Nephron progenitor cell (in vitro differentiated cells): ENCODE measurements around the gene ZBTB22.

Experiments used
- DNase-seq: peaks from one replicate; pipeline ENCODE4 v3.0.0; 2021
- H3K27ac Mint-ChIP-seq: 2 replicates; pipeline ENCODE4 v1.8.0; 2021; ENCODE audit warnings: mild to moderate bottlenecking, moderate library complexity, mixed read lengths
- H3K27me3 Mint-ChIP-seq: 2 replicates; pipeline ENCODE4 v1.8.0; 2021; ENCODE audit warnings: mild to moderate bottlenecking, low read depth, mixed read lengths; ENCODE audit not compliant: poor library complexity
- H3K36me3 Mint-ChIP-seq: 2 replicates; pipeline ENCODE4 v1.8.0; 2021; ENCODE audit warnings: low read depth, mixed read lengths
- H3K4me1 Mint-ChIP-seq: 2 replicates; pipeline ENCODE4 v1.8.0; 2021; ENCODE audit warnings: mixed read lengths
- H3K4me3 Mint-ChIP-seq: 2 replicates; pipeline ENCODE4 v1.8.0; 2021; ENCODE audit warnings: mild to moderate bottlenecking, moderate library complexity, mixed read lengths
- H3K9me3 Mint-ChIP-seq: 2 replicates; pipeline ENCODE4 v1.8.0; 2021; ENCODE audit warnings: mild to moderate bottlenecking, moderate library complexity, mixed read lengths
- TF ChIP-seq, protein P1 (sequence below): fragments of 200-600 bp; sonication (generic); IDR thresholded peaks from 2 replicates; pipeline ENCODE4 v1.5.0; 2021; ENCODE audit warnings: antibody characterized with exemption

Gene ZBTB22

GRCh38 chr6:33273924-33274902 lies 43.3 kb downstream of the ZBTB22 start:
- H3K4me1 Mint-ChIP-seq: peaks cover 75% of the 10 kb centered on the region
- TF ChIP-seq, protein P1, sequence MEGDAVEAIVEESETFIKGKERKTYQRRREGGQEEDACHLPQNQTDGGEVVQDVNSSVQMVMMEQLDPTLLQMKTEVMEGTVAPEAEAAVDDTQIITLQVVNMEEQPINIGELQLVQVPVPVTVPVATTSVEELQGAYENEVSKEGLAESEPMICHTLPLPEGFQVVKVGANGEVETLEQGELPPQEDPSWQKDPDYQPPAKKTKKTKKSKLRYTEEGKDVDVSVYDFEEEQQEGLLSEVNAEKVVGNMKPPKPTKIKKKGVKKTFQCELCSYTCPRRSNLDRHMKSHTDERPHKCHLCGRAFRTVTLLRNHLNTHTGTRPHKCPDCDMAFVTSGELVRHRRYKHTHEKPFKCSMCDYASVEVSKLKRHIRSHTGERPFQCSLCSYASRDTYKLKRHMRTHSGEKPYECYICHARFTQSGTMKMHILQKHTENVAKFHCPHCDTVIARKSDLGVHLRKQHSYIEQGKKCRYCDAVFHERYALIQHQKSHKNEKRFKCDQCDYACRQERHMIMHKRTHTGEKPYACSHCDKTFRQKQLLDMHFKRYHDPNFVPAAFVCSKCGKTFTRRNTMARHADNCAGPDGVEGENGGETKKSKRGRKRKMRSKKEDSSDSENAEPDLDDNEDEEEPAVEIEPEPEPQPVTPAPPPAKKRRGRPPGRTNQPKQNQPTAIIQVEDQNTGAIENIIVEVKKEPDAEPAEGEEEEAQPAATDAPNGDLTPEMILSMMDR: no peak
- peak overlapping the region; percentile 96 for H3K4me3 Mint-ChIP-seq
- no peaks in the 10 kb centered on the region for H3K27me3 Mint-ChIP-seq
- H3K27ac Mint-ChIP-seq: peak overlapping the region; percentile 97
- H3K36me3 Mint-ChIP-seq: peaks cover 40% of the 10 kb centered on the region
- no peak for DNase-seq
- no peaks in the 10 kb centered on the region for H3K9me3 Mint-ChIP-seq

DNA sequence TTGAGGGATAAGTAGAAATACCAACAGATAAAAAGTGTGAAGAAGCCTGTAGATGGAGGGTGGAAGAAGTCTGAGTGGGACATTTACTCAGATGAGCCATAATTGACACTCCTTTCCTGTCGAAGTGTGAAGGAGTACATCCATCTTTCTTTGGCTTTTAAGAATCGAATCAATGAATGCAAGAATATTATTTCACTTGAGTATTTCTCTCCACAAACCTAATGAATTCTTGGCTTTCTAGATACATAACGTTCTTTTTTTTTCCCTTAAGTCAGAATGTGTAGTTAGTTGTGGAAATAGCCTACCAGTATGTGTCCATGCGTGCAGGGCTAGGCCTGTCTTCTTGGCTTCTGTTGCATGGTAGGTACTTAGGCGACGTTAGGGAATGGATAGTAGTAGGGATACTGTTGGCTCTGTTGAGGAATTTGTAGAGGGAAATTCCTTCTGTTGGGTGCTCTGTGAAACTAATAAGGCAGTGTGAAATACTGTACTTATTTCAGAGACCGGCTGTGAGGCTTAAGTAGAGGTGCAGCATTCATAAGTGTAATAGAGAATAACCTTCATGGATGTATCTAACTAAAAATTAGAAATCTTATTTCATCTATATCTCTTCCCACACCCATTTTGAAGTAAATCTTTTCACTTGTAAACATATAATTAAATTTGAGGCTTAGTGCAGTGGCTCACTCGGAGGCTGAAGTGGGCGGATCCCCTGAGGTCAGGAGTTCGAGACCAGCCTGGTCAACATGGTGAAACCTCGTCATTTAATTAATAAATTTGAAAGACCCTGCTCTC lies 44.2 kb downstream of the ZBTB22 start:
- Mint-ChIP-seq H3K36me3 (peaks cover 46% of the 10 kb centered on the region), H3K27ac (peak overlapping the region; percentile 100), H3K4me1 (peaks cover 75% of the 10 kb centered on the region)

GRCh38 chr6:33272275-33273128 lies 45.0 kb downstream of the ZBTB22 start:
- DNase-seq: no peak
- no peaks in the 10 kb centered on the region for H3K9me3 Mint-ChIP-seq
- peaks cover 52% of the 10 kb centered on the region for H3K36me3 Mint-ChIP-seq
- peaks cover 71% of the 10 kb centered on the region for H3K4me1 Mint-ChIP-seq
- TF ChIP-seq, protein P1: no peak
- no peaks in the 10 kb centered on the region for H3K27me3 Mint-ChIP-seq
- peak overlapping the region; percentile 100 for H3K27ac Mint-ChIP-seq
- peak overlapping the region; percentile 96 for H3K4me3 Mint-ChIP-seq

More for the DNA sequence above, 44.2 kb downstream of the ZBTB22 start:
- H3K4me3 Mint-ChIP-seq: peak overlapping the region; percentile 96
- H3K27me3 Mint-ChIP-seq: no peaks in the 10 kb centered on the region
- TF ChIP-seq, protein P1: no peak
- DNase-seq: no peak
- no peaks in the 10 kb centered on the region for H3K9me3 Mint-ChIP-seq

DNA sequence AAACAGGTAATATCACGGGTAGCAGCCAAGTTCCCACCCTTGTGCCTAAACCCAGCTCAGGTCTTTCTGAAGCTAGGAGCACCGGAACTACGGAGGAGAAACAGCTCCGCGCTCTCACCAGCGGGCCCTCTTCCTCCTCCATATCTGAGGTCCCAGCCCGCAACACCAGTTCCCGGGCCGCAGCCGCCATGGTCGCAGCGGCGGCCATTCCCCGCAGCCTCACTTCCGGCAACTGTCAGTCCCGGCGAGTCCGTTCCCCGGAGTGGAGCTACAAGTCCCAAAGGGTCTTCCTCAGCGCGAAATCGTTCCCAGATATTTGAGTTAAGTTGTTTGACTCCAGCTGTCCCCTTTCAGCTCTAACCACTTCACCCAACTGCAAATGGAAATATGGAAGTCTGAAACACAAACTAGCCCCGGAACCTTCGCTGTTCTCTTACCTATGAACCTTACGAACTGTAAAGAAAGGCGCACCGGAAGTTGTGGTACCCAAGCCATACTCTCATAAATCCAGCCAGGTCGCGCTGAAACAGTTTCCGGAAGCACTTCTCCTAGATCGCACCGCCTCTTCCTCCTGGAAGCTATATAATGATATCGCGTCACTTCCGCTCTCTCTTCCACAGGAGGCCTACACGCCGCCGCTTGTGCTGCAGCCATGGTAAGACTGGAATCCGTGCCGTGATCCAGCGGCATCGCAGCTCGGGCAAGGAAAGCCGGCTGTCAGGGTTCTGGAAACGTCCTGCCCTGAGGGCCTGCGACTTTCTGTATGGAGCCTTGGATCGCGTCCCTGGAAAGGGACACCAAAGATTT lies 45.9 kb downstream of the ZBTB22 start, which contains the start of the genes RPS18 and VPS52:
Gene RPS18, plus strand, starts transcription at position 608 of the 807 bp plus-strand sequence. Its CDS starts 45 bp downstream, at position 653.
Gene VPS52, minus strand, starts transcription at position 409 of the 807 bp plus-strand sequence. Its CDS starts 201 bp downstream, at position 208.
- H3K9me3 Mint-ChIP-seq: no peaks in the 10 kb centered on the region
- peaks cover 56% of the 10 kb centered on the region for H3K36me3 Mint-ChIP-seq
- H3K4me1 Mint-ChIP-seq: peaks cover 67% of the 10 kb centered on the region
- peak; percentile 86 for DNase-seq
- TF ChIP-seq, protein P1: no peak
- H3K27me3 Mint-ChIP-seq: no peaks in the 10 kb centered on the region
- peak within 1 kb of the TSS; percentile 100 for H3K27ac Mint-ChIP-seq
- H3K4me3 Mint-ChIP-seq: peak within 1 kb of the TSS; percentile 96

DNA sequence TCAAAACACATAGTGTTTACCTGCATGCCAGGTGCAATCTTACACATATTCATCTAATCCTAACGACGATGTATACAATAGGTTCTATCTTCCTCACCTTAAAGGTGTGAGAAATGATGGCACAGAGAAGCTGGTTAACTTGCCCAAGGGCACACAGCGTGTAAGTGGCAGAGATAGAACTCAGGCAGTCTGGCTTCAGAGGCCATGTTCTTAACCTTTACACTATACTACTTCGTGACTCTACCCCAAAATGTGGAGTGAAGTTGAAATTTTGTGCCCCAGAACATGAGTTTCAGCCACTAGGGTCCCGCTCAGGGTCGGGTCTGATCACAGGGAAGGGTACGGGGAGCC lies 46.5 kb downstream of the ZBTB22 start:
- Mint-ChIP-seq H3K4me1 (peaks cover 61% of the 10 kb centered on the region), H3K9me3 (no peaks in the 10 kb centered on the region), H3K4me3 (peak overlapping the region; percentile 96), H3K27ac (peak overlapping the region; percentile 100), H3K36me3 (peaks cover 58% of the 10 kb centered on the region), H3K27me3 (no peaks in the 10 kb centered on the region)
- TF ChIP-seq, protein P1: no peak
- DNase-seq: no peak
